H7 (cell line): ENCODE measurements around the gene RRAGD. TPM values are rescaled to one million over a fixed set of nuclear protein-coding genes. Genes with fewer than 3 reads are reported as not detected.
A peak's percentile ranks its signal among the peaks of the same experiment; 100 is the strongest.

Source experiments
- DNase-seq: peaks from one replicate; pipeline ENCODE4 v3.0.0; 2012
- H3K27me3 ChIP-seq: 2 replicates; pipeline ENCODE4 v1.6.0; 2011; ENCODE audit warnings: mild to moderate bottlenecking, low read length; ENCODE audit not compliant: control insufficient read depth, insufficient read depth
- H3K36me3 ChIP-seq: replicated peaks from 2 replicates; pipeline ENCODE4 v1.5.1; 2011; ENCODE audit warnings: low read length; ENCODE audit not compliant: control insufficient read depth, insufficient read depth
- H3K4me3 ChIP-seq: 2 replicates; pipeline ENCODE4 v1.5.1; 2011; ENCODE audit warnings: low read depth, mild to moderate bottlenecking, control low read depth, low read length, moderate library complexity; ENCODE audit not compliant: insufficient read depth
- total RNA-seq: library from RNA; depleted of rRNA; stranded (reverse); fragments of >200 nt; shearing (Covaris generic); gene quantifications from 2 replicates; pipeline ENCODE4 v1.2.3, GENCODE V29; 2014

Gene RRAGD
- total RNA-seq, 1 experiment from 2014 or later = 16.0 TPM

GRCh38 chr6:89433252-89434149 is 21.4 kb upstream of the RRAGD start:
- Histone ChIP-seq H3K27me3 (peaks cover 14% of the 10 kb centered on the region), H3K36me3 (no peaks in the 10 kb centered on the region), H3K4me3 (peak overlapping the region; percentile 60)
- peak; percentile 79 for DNase-seq

DNA sequence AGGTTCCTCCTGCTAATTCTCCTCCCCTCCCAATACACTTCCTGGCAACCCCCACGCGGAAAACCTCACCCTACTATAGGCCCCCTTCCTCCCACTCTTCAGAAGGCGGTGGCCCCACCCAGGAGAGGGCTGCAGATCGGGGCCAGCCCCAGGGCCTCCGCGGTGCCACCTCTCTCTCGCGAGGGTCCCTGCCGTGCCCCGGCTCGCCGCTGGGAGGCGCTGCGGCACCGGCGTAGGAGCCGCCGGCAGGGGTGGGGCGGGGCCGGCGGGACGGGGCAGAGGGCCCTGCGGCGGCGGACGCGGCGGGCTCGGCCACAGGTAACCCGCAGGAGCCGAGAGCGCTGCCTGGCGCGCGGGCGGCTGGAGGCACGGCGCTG is 20.8 kb upstream of the RRAGD start, which contains the start of gene ANKRD6:
Gene ANKRD6, plus strand, starts transcription at position 278 of the 377 bp plus-strand sequence. CDS start 133,825 bp downstream, outside the sequence.
- no peaks in the 10 kb centered on the region for H3K36me3 ChIP-seq
- peaks cover 14% of the 10 kb centered on the region for H3K27me3 ChIP-seq
- H3K4me3 ChIP-seq = peak within 1 kb of the TSS; percentile 60
- peak; percentile 97 for DNase-seq

DNA sequence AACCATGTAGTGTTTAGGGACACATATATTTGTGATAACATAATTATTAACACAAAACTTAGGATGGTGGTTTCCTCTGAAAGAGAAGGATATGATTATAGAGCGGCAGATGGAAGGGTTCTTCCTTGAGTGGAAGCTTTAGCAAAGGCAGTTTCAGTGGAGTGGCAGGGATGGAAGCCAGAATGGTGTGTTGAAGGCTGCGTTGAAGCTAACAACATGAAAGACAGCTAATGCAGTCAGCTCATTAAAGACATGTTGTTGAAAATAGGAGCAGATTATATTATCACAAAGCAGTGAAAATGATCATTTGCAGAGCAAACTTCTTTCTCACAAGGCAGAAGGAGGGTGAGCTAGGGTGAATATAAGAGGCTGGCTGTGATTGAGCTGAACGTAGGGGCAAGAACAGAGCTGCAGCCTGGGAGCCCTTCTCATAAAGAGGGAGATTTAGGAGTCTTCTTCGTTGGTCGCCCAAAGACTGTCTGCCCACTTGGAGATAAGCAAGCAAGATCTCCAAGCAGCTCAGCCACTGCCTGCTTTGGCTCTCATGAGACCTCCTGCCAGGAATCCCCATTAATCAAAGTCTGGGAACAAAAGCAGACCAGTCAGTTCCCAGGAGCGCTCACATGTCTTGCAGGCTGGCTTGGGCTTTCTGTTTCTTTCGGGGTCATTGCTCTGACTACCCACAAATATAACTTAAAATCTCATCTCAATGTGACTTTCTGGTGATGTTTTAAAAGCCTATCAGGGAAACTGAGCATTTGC is 18.3 kb upstream of the RRAGD start:
- peaks cover 14% of the 10 kb centered on the region for H3K27me3 ChIP-seq
- H3K4me3 ChIP-seq = no peak overlapping the region
- no peaks in the 10 kb centered on the region for H3K36me3 ChIP-seq
- no peak for DNase-seq

- Histone ChIP-seq H3K4me3 (no peak overlapping the region), H3K36me3 (no peaks in the 10 kb centered on the region), H3K27me3 (peaks cover 18% of the 10 kb centered on the region)
- no peak for DNase-seq
These were observed 4.7 kb upstream of the RRAGD start for GRCh38 chr6:89416796-89417195.

DNA sequence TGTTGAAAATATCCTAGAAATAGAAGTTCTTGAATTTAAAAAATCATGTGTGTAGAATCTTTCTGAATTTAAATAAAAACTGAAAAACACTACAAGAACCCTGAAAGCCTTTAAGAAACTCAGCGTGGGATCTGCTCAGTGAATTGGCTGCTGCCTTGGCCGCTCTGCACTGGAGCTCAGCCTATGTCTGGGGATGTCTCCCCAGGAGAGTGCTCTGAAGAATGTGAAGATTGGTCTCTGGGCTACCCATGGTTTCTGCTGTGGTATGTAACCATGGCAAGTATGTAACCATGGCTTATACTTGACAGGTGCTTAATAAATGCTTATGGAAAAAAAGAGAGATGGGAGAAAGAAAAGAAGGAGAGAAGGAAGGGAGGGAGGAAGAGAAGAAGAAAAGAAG is 3.1 kb upstream of the RRAGD start:
- H3K36me3 ChIP-seq = no peaks in the 10 kb centered on the region
- H3K4me3 ChIP-seq = no peak overlapping the region

GRCh38 chr6:89414215-89414614 is 2.1 kb upstream of the RRAGD start:
- Histone ChIP-seq H3K27me3 (peaks cover 30% of the 10 kb centered on the region), H3K36me3 (no peaks in the 10 kb centered on the region), H3K4me3 (no peak overlapping the region)
- DNase-seq = no peak

More for the DNA sequence above, 3.1 kb upstream of the RRAGD start:
- DNase-seq = no peak
- H3K27me3 ChIP-seq = peaks cover 30% of the 10 kb centered on the region

GRCh38 chr6:89413006-89413400 is 930 bp upstream of the RRAGD start:
- no peak for DNase-seq
- Histone ChIP-seq H3K27me3 (peaks cover 33% of the 10 kb centered on the region), H3K36me3 (no peaks in the 10 kb centered on the region), H3K4me3 (peak overlapping the region; percentile 72)

DNA sequence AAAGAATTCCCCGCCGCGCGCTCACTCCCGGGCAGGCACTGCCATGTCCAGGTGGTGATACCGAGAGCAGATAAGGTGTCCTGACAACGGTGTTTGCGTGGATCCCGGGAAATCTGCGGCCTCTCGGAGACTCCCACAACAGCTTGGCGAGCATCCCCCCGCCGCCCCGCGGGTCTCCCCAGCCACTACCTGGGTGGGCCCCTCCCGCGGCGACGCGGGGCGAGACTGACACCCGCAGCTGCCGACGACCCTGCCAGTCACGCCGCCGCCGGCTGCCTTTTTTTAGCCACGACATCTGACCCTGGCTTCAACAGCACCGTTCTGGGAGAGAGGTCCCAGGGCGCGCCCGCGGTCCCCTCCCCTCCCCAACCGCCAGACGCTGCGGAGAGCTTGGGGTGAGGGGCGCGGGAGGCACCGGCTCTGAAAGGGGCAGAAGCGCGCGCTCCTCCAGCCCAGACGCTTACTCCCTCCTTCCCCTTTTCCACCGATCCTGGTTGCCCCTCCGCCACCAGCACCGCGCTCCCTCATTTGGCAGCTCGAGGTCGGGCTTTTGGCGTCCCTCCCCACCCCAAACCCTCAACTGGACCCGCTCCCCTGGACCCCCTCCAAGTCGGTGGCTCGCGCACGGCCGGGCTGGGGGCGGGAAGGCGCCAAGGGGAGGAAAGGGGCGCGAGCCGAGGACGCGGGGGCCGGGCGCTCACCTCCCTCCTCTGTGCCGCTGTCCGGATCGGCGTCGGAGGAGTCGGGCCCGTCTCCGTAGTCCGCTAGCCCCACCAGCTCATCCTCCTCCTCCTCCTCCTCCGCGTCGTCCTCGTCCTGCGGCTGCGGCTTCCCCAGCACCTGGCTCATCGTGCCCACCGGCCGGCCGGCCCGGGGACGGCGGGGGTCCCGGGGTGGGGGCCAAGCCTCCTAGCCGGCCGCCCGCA is 665 bp downstream of the RRAGD start:
- no peaks in the 10 kb centered on the region for H3K36me3 ChIP-seq
- peak overlapping the region; percentile 72 for H3K4me3 ChIP-seq
- peak; percentile 87 for DNase-seq
- peaks cover 33% of the 10 kb centered on the region for H3K27me3 ChIP-seq

DNA sequence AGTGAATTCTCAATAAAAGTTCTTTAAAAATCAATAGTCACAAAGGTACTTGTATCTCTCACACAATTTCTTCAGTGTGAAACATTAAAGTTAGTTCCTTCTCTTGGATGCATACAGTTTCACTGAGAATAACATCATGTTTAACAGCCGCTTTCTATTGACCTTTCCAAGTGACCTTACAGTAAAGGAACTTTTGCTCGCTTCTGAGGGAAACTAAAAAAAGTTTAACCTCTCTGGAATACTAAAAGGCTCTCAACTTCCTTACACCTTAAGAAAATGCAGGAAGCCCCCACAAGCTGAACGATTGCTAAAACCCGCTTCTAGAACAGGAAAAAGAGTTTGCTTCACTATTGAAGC is 1.3 kb downstream of the RRAGD start:
- H3K27me3 ChIP-seq = peaks cover 33% of the 10 kb centered on the region
- no peak for DNase-seq
- peak overlapping the region; percentile 72 for H3K4me3 ChIP-seq
- no peaks in the 10 kb centered on the region for H3K36me3 ChIP-seq

DNA sequence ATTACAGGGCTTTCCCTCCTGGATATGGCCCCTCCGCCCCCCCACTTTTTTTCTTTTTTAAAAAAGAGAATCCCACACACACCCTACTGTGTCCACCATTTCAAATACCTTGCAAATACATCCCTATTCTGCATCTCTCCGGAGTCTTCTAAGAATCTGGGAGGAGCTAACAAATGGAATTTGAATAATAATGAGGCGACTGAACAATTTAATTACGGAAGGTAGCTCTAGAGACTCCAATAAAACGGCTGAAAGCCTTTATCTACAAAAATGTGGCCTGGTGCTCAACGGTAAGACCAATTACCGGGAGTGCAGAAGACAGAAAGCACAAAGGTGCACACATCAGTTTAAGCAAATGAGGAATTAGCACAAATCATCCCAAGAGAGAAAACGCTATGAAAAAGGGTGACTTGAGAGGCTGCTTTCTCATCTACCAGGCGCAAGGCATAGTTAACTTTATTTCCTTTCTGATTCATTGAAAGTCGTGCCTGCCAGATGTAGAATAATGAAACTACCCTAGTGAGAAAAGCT is 1.8 kb downstream of the RRAGD start:
- peak overlapping the region; percentile 72 for H3K4me3 ChIP-seq
- H3K27me3 ChIP-seq = peaks cover 33% of the 10 kb centered on the region
- peak; percentile 63 for DNase-seq
- no peaks in the 10 kb centered on the region for H3K36me3 ChIP-seq

DNA sequence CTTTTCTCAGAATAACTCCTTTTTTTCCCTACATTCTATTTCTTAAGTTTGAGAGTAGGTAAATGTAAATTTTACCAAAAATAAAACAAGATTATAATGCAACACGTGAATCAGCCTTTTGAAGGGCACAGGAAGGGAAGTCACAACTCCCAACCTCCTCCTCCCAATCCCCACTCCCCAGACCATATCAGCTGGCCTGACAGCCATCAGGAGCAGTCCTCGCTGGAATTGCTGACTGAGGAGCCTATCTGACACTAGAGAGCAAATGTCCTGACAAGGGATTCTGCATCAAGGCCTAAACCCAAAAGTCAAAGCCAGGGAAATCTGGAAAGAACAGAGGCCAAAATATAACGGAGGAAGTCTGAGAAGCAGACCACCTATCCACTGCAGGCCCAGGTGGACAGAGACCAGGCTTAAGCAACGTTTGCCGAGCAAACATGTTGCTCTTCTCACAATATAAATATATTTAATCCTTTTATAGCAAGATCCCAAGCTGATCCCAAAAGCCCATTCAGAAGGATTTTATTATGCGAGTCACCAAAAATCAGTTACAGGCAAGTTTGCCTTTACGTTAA is 2.5 kb downstream of the RRAGD start:
- no peaks in the 10 kb centered on the region for H3K36me3 ChIP-seq
- DNase-seq = no peak
- peak overlapping the region; percentile 0; the same call in 1 of the 2 replicates for H3K4me3 ChIP-seq
- peaks cover 33% of the 10 kb centered on the region for H3K27me3 ChIP-seq

DNA sequence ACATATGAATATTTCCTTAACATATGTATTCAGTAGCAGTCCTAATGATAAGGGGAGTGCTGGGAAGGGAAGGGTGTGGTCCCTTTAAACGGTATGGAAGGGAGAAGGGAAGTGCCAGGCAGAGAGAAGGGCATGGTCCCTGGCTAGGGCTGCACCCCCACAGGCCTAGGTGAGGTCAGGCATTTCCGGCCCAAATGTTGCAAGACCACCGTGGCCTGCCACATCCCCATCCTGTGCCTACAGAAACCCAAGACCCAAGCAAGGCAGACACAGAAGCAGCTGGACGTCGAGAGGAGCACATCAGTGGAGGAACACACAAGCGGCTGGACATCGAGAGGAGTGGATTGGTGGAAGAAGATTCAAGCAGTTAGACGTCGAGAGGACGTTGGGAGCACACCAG is 5.9 kb downstream of the RRAGD start:
- H3K27me3 ChIP-seq = peaks cover 11% of the 10 kb centered on the region

DNA sequence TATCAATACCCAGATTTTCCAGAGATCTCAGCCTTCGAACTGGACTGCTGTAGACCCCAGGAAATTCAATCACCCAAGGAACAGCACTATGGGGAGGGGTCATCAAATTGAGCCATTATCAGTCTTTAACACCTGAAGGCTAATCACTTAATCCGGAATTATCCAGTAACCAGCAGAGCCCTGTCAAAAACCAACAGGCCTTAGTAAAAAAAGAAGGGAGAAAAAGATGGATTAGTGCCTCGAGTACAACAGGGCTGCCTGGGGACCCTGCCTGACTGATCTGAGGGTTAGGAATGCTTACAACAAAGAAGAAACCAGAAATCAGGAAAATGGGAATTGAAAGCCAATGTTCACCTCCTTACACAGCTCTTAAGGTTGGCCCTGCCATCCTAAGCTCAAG is 7.6 kb downstream of the RRAGD start:
- H3K27me3 ChIP-seq = peaks cover 3% of the 10 kb centered on the region
- DNase-seq = no peak
- H3K36me3 ChIP-seq = no peaks in the 10 kb centered on the region
- no peak overlapping the region for H3K4me3 ChIP-seq

More for the DNA sequence above, 5.9 kb downstream of the RRAGD start:
- Histone ChIP-seq H3K4me3 (no peak overlapping the region), H3K36me3 (no peaks in the 10 kb centered on the region)
- DNase-seq = no peak
